Omental fat pad (tissue), 4 donors: ENCODE measurements around the gene FAM81B. TPM values are rescaled to one million over a fixed set of nuclear protein-coding genes. Genes with fewer than 3 reads are reported as not detected.

Experiments
- ATAC-seq: fragments of 150-250 bp; one replicate; pipeline ENCODE4 v1.9.1; 2016; ENCODE audit warnings: mild to moderate bottlenecking, moderate library complexity; ENCODE audit not compliant: low FRiP score
- DNase-seq: peaks from one replicate; pipeline ENCODE4 v3.0.0-alpha.2; 2019; ENCODE audit warnings: low spot score
- total RNA-seq, 4 donors: library from RNA; depleted of rRNA; stranded (reverse); fragments of >200 nt; gene quantifications; one replicate each; pipeline ENCODE4 v1.1.0, GENCODE V29; 2016
- TF ChIP-seq, protein P1 (sequence below), 3 donors: fragments of 450-650 bp; IDR thresholded peaks; one replicate each; pipeline ENCODE4 v1.5.1; 2016 to 2017; ENCODE audit warnings: antibody characterized with exemption in 3 of 3, mild to moderate bottlenecking in 3 of 3, moderate library complexity in 2 of 3

Gene FAM81B
- total RNA-seq, 4 donors from 2014 or later, result 8.8 TPM; not detected in 3

DNA sequence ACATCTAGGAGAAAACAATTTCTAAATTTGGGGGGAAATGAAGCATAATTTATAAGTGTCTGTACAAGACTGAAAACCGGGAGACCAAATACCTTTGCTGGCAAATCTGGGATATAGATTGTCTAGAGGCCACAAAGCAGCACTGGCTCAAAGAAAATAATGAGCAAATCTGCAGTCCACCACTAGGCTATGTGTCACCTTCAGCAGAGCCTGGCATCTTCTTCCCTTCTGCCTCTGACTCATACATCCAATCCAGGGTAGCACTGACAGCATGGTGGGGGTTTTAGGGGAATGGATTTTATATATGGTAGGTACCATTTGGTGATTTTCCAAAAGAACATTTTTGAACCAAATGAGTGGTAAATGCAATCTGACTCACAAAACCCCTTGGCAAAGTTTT lies 12.8 kb downstream of the FAM81B start:
- TF ChIP-seq, protein P1, sequence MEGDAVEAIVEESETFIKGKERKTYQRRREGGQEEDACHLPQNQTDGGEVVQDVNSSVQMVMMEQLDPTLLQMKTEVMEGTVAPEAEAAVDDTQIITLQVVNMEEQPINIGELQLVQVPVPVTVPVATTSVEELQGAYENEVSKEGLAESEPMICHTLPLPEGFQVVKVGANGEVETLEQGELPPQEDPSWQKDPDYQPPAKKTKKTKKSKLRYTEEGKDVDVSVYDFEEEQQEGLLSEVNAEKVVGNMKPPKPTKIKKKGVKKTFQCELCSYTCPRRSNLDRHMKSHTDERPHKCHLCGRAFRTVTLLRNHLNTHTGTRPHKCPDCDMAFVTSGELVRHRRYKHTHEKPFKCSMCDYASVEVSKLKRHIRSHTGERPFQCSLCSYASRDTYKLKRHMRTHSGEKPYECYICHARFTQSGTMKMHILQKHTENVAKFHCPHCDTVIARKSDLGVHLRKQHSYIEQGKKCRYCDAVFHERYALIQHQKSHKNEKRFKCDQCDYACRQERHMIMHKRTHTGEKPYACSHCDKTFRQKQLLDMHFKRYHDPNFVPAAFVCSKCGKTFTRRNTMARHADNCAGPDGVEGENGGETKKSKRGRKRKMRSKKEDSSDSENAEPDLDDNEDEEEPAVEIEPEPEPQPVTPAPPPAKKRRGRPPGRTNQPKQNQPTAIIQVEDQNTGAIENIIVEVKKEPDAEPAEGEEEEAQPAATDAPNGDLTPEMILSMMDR (IDR thresholded peaks at IDR 0.05), result no peak
- ATAC-seq (no peak), DNase-seq (no peak)

DNA sequence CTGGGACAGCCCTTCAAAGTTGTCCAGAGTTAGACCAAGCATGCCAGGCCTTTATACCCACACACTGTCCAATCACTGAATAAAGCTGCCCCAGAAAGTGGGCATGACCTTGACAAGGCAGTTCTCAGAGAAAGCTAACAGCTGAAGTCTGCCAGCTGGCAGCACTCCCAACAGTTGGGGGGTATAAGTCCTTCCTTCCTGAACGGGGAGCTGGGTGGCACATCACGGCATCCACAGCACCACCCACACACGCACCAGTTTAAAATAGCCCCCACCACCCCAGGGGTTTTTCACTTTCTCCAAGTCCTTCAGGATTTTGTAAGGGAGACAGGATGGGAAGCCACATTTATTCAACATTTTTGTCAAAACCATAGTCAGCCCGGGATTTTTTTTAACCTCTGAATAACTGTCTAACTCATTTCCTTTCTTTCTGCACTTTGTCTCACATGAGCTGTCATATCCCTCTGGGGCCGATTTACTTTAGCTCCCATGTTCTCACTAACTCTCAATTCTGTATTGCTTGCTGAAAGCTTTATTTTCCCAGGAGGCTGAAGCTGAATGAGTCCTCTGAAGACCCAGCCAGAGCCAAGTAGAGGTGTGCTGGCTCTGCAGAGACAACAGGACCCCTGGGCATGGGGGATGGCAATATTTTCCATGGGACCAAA lies 15.4 kb downstream of the FAM81B start:
- ATAC-seq (no peak), DNase-seq (no peak)
- TF ChIP-seq, protein P1 (IDR thresholded peaks at IDR 0.05), result no peak

DNA sequence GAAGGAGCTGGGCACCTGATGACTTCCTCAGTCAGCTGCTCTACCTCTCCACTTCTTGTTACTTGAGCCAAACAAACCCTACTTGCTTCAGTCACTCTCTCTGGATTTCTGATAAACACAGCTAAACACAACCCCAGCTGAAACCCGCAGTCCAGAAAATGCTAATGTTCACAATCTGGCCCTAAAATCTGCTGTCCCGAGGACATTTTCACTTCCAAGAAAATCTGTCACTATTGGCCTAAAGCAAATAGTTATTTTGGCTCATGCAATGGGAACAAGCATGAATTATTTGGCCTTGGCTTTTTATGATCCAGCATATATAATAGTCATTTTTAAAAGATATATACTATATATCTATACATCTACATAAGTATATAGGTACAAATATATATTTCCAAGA lies 19.1 kb downstream of the FAM81B start:
- ATAC-seq (no peak), DNase-seq (no peak)
- TF ChIP-seq, protein P1 (IDR thresholded peaks at IDR 0.05), result no peak

DNA sequence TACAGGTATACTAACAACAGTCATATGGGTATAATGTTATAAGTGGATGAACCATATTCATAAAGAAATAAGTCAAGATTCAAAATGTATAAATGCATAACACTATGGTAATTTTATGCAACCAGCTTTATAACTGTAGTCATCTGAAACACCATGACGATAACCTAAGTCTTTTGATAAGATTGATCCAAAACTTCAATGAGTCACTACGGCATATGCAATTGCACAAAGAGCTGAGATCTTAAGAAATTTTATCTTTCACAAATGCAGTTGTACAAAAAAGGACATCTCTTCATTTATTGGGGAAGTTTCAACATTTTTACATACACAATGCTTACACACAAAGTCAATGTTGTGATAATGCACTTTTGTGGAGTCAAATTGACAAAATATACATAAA lies 20.3 kb downstream of the FAM81B start:
- TF ChIP-seq, protein P1 (IDR thresholded peaks at IDR 0.05), result no peak
- DNase-seq, result no peak
- ATAC-seq, result no peak

DNA sequence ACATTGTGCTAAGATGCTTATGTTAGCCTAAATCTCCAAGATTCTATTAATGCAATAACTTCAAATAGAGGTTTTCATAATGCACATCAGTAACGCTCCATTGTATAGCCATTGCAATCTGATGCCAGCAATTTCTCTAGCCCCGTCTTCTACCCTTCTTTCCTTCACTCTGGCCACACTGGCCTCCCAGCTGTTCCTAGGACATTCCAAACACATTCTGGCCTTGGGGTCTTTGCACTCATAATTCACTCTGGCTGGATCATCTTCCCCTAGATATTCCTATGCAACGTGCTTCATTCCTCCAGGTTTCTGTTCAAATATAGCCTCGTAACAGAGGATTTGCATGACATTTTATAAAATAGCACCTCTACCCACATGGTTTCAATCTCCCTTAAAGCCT lies 23.3 kb downstream of the FAM81B start:
- ATAC-seq (no peak), DNase-seq (no peak)
- TF ChIP-seq, protein P1 (IDR thresholded peaks at IDR 0.05), result no peak

DNA sequence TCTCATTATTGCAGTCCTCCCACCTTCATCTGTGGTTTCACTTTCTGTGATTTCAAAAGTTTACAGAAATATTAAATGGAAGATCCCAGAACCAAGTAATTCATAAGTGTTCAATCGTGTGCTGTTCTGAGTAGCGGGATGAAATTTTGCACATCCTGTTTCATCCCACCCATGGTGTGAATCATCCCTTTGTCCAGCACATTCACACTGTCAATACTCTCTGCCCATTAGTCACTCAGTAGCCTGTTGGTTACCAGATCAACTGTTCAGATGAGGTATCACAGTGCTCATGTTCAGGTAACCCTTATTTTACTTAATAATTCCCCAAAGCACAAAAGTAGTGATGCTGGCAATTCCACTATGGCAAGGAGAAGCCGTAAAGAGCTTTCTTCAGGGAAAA lies 26.8 kb downstream of the FAM81B start:
- TF ChIP-seq, protein P1 (IDR thresholded peaks at IDR 0.05), result no peak
- DNase-seq, result no peak
- ATAC-seq, result no peak

DNA sequence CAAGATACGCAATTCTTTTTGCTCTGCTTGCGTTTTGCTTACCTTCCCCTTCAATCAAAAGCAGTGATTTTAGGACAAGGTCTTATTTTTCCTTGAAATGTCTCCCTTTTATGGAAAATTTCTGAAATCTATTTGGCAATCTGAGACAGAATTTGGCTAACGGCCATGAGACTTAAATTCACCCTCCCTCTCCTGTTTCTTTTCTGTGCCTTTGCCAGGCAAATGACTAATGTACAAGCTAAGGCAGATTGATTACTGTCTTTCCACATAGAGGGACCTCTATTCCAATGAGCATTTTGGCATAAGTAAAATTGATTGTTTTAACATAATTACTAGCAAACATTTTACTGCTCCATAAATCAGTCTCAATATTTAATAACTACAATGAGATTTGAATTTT lies 31.7 kb downstream of the FAM81B start:
- ATAC-seq (no peak), DNase-seq (no peak)
- TF ChIP-seq, protein P1 (IDR thresholded peaks at IDR 0.05), result no peak
